Esophagus muscularis mucosa (tissue), 4 donors: ENCODE data around the gene DVL3. TPM values are rescaled to one million over a fixed set of nuclear protein-coding genes. Genes with fewer than 3 reads are reported as not detected.

Experiments
- DNase-seq: peaks from one replicate; pipeline ENCODE4 v3.0.0-alpha.2; 2017; ENCODE audit errors: extremely low spot score
- H3K27ac ChIP-seq, 4 donors: fragments of 200-600 bp; sonication (generic); replicated peaks in 1 of 4; 1 replicate in 3 of 4; 2 replicates in 1 of 4; pipeline ENCODE4 v1.5.1; 2016 to 2019; ENCODE audit warnings: mild to moderate bottlenecking in 1 of 4
- H3K27me3 ChIP-seq, 4 donors: fragments of 200-600 bp; sonication (generic); one replicate each; pipeline versions ENCODE4 v1.5.1 to v1.6.0; 2016 to 2019
- H3K36me3 ChIP-seq, 4 donors: fragments of 200-600 bp; sonication (generic); one replicate each; pipeline ENCODE4 v1.5.1; 2016 to 2019
- H3K4me1 ChIP-seq, 4 donors: fragments of 200-600 bp; sonication (generic); one replicate each; pipeline ENCODE4 v1.5.1; 2016 to 2019
- H3K4me3 ChIP-seq, 4 donors: fragments of 200-600 bp; sonication (generic); 1 replicate in 2 of 4; 2 replicates in 2 of 4; pipeline ENCODE4 v1.5.1; 2016 to 2019; ENCODE audit warnings: mild to moderate bottlenecking in 4 of 4, moderate library complexity in 1 of 4
- H3K9me3 ChIP-seq, 4 donors: fragments of 200-600 bp; sonication (generic); 1 replicate in 3 of 4; 2 replicates in 1 of 4; pipeline ENCODE4 v1.5.1; 2016 to 2019
- CTCF ChIP-seq, 3 experiments: fragments of 200-600 bp in 2 of 3; fragments of 450-650 bp in 1 of 3; sonication (generic) in 2 of 3; IDR thresholded peaks; one replicate each; pipeline ENCODE4 v1.5.1; 2017 to 2019; ENCODE audit warnings: antibody characterized with exemption in 3 of 3, mild to moderate bottlenecking in 2 of 3, moderate library complexity in 1 of 3
- EP300 ChIP-seq: sonication (generic); formaldehyde crosslinking; IDR thresholded peaks from one replicate; pipeline ENCODE4 v1.6.1; 2017; ENCODE audit warnings: antibody characterized with exemption
- POLR2A ChIP-seq: fragments of 450-650 bp; IDR thresholded peaks from one replicate; pipeline ENCODE4 v1.6.1; 2017; ENCODE audit warnings: antibody characterized with exemption, moderate library complexity, mild to moderate bottlenecking, low read depth
- POLR2AphosphoS5 ChIP-seq, 2 donors: sonication (generic); formaldehyde crosslinking; IDR thresholded peaks; one replicate each; pipeline ENCODE4 v1.6.1; 2017; ENCODE audit warnings: antibody characterized with exemption in 2 of 2
- WGBS: methylation state at CpG from one replicate; pipeline ENCODE4 v1.1.5; 2018; 5-methylcytosine and 5-hydroxymethylcytosine counted together
- intact Hi-C: fragments of 100-400 bp; cut with DNase I; formaldehyde crosslinking; loops from one replicate; pipeline ENCODE4 v1.15.1; 2023
- total RNA-seq, 4 donors: library from RNA; depleted of rRNA; stranded (reverse); fragments of >200 nt; gene quantifications; one replicate each; pipeline versions ENCODE4 v1.1.0 to v1.2.1, GENCODE V29; 2016

The DVL3 gene
- total RNA-seq, 4 donors from 2014 or later: 64.0 to 119 (median 86.3) TPM

GRCh38 chr3:184126006-184126405, 29.2 kb upstream of the DVL3 start:
- no peaks in the 10 kb centered on the region for H3K9me3 ChIP-seq
- no peak overlapping the region for H3K4me3 ChIP-seq
- H3K27me3 ChIP-seq: no peaks in the 10 kb centered on the region
- H3K27ac ChIP-seq: no peak overlapping the region
- intact Hi-C loops: no loop called here
- WGBS: 58% methylated on average over 3 of the region's 3 CpGs
- H3K36me3 ChIP-seq: no peaks in the 10 kb centered on the region
- no peaks in the 10 kb centered on the region for H3K4me1 ChIP-seq
- TF ChIP-seq POLR2AphosphoS5 (IDR thresholded peaks at IDR 0.05) (no peak), POLR2A (no peak), CTCF (IDR thresholded peaks at IDR 0.05) (no peak), EP300 (no peak)
- DNase-seq: no peak

- WGBS: 55% methylated on average over 2 of the region's 2 CpGs
- Histone ChIP-seq H3K27me3 (no peaks in the 10 kb centered on the region), H3K36me3 (no peaks in the 10 kb centered on the region), H3K27ac (no peak overlapping the region), H3K4me3 (no peak overlapping the region), H3K9me3 (no peaks in the 10 kb centered on the region), H3K4me1 (peaks cover 0 to 6% (median 4%) of the 10 kb centered on the region in 4 donors)
- intact Hi-C loops: no loop called here
- TF ChIP-seq POLR2A: no peak
- TF ChIP-seq CTCF (IDR thresholded peaks at IDR 0.05): peak in 2 of 3 experiments; percentile 8 to 17
- no peak for DNase-seq
Observed at GRCh38 chr3:184129012-184129411, 26.2 kb upstream of the DVL3 start.

- TF ChIP-seq EP300 (no peak), POLR2AphosphoS5 (IDR thresholded peaks at IDR 0.05) (no peak), CTCF (IDR thresholded peaks at IDR 0.05) (no peak), POLR2A (no peak)
- Histone ChIP-seq H3K27me3 (no peaks in the 10 kb centered on the region), H3K9me3 (no peaks in the 10 kb centered on the region), H3K4me3 (no peak overlapping the region), H3K4me1 (peaks cover 14 to 35% (median 23%) of the 10 kb centered on the region in 4 donors), H3K36me3 (peaks cover 0 to 7% (median 5%) of the 10 kb centered on the region in 4 donors), H3K27ac (no peak overlapping the region)
- DNase-seq: no peak
- WGBS: 95% methylated on average over 4 of the region's 4 CpGs
- intact Hi-C loops: loop anchor here (5.0 kb wide), 1 partner anchor 119 kb away; no protein-coding TSS in a partner anchor
Observed at GRCh38 chr3:184132945-184133344, 22.2 kb upstream of the DVL3 start.

- H3K27me3 ChIP-seq: no peaks in the 10 kb centered on the region
- TF ChIP-seq EP300 (no peak), POLR2AphosphoS5 (IDR thresholded peaks at IDR 0.05) (peak; percentile 67 to 85), POLR2A (no peak)
- 1% methylated on average over 37 of the region's 37 CpGs for WGBS
- intact Hi-C loops: loop anchor here (2.0 to 5.0 kb wide), 3 partner anchors 41 to 118 kb away; partner anchors contain the start of genes ABCC5 and AP2M1
- H3K27ac ChIP-seq: peak overlapping the region; percentile 85 to 91 (median 88)
- peak overlapping the region; percentile 87 to 97 (median 92) for H3K4me3 ChIP-seq
- peaks cover 2 to 18% (median 15%) of the 10 kb centered on the region in 4 donors for H3K36me3 ChIP-seq
- no peaks in the 10 kb centered on the region for H3K9me3 ChIP-seq
- DNase-seq: peak; percentile 92
- H3K4me1 ChIP-seq: peaks cover 14 to 35% (median 23%) of the 10 kb centered on the region in 4 donors
Observed at GRCh38 chr3:184133840-184134745, 21.1 kb upstream of the DVL3 start.

- TF ChIP-seq POLR2A (no peak), EP300 (no peak), CTCF (IDR thresholded peaks at IDR 0.05) (no peak), POLR2AphosphoS5 (IDR thresholded peaks at IDR 0.05) (no peak)
- 0% methylated on average over 12 of the region's 21 CpGs for WGBS
- peaks cover 14 to 35% (median 23%) of the 10 kb centered on the region in 4 donors for H3K4me1 ChIP-seq
- H3K9me3 ChIP-seq: no peaks in the 10 kb centered on the region
- no peak for DNase-seq
- H3K27ac ChIP-seq: peak overlapping the region; percentile 85 to 91 (median 88)
- peaks cover 6 to 24% (median 19%) of the 10 kb centered on the region in 4 donors for H3K36me3 ChIP-seq
- no peaks in the 10 kb centered on the region for H3K27me3 ChIP-seq
- intact Hi-C loops: loop anchor here (2.0 to 5.0 kb wide), 4 partner anchors 40 to 237 kb away; partner anchors contain the start of genes ABCC5 and AP2M1
- peak overlapping the region; percentile 87 to 97 (median 92) for H3K4me3 ChIP-seq
Observed at GRCh38 chr3:184134746-184135148, 20.4 kb upstream of the DVL3 start.
